H9 (cell line): ENCODE measurements around the gene KCNJ14. TPM values are rescaled to one million over a fixed set of nuclear protein-coding genes. Genes with fewer than 3 reads are reported as not detected.

ENCODE experiments used
- DNase-seq: peaks from one replicate; pipeline ENCODE4 v3.0.0-alpha.2; 2017
- H2AFZ ChIP-seq: one replicate; pipeline ENCODE4 v1.6.1; 2013; ENCODE audit warnings: mild to moderate bottlenecking, low read length, control low read depth, moderate library complexity
- H2AK5ac ChIP-seq: 2 replicates; pipeline ENCODE4 v1.6.1; 2013; ENCODE audit warnings: low read length, control low read depth, mixed read lengths; ENCODE audit not compliant: insufficient read length
- H2BK120ac ChIP-seq: one replicate; pipeline ENCODE4 v1.6.1; 2013; ENCODE audit warnings: low read depth, mild to moderate bottlenecking, low read length, control low read depth, inconsistent platforms; ENCODE audit not compliant: poor library complexity, severe bottlenecking
- H2BK12ac ChIP-seq: 2 replicates; pipeline ENCODE4 v1.6.1; 2013; ENCODE audit warnings: low read length, control low read depth, mixed read lengths, low read depth; ENCODE audit not compliant: insufficient read length
- H2BK15ac ChIP-seq: 2 replicates; pipeline ENCODE4 v1.6.1; 2013; ENCODE audit warnings: low read depth, low read length, control low read depth
- H2BK20ac ChIP-seq: one replicate; pipeline ENCODE4 v1.6.1; 2013; ENCODE audit warnings: low read depth, mild to moderate bottlenecking, low read length, control low read depth, inconsistent platforms; ENCODE audit not compliant: poor library complexity, severe bottlenecking
- H2BK5ac ChIP-seq: 2 replicates; pipeline ENCODE4 v1.6.1; 2013; ENCODE audit warnings: low read length, control low read depth, mixed read lengths; ENCODE audit not compliant: insufficient read length
- H3K14ac ChIP-seq: 2 replicates; pipeline ENCODE4 v1.6.1; 2013; ENCODE audit warnings: low read length, control low read depth; ENCODE audit not compliant: insufficient read depth
- H3K18ac ChIP-seq: 2 replicates; pipeline ENCODE4 v1.6.1; 2013; ENCODE audit warnings: low read depth, mild to moderate bottlenecking, mixed read lengths, low read length, control low read depth; ENCODE audit not compliant: insufficient read length
- H3K23ac ChIP-seq: 2 replicates; pipeline ENCODE4 v1.6.1; 2013; ENCODE audit warnings: low read length, control low read depth, mixed read lengths, low read depth; ENCODE audit not compliant: insufficient read length
- H3K23me2 ChIP-seq: 2 replicates; pipeline ENCODE4 v1.6.1; 2013; ENCODE audit warnings: low read depth, mild to moderate bottlenecking, mixed read lengths, low read length, control low read depth; ENCODE audit not compliant: insufficient read length, poor library complexity, severe bottlenecking
- H3K27ac ChIP-seq: 2 replicates; pipeline ENCODE4 v1.5.1; 2013; ENCODE audit warnings: low read length, control low read depth, mixed read lengths, low read depth; ENCODE audit not compliant: insufficient read length
- H3K27me3 ChIP-seq: 2 replicates; pipeline ENCODE4 v1.6.1; 2013; ENCODE audit warnings: low read length, control low read depth, inconsistent platforms; ENCODE audit not compliant: insufficient read depth
- H3K4ac ChIP-seq: 2 replicates; pipeline ENCODE4 v1.6.1; 2013; ENCODE audit warnings: low read depth, mild to moderate bottlenecking, control low read depth, inconsistent platforms, low read length, moderate library complexity
- H3K4me1 ChIP-seq: 2 replicates; pipeline ENCODE4 v1.6.1; 2013; ENCODE audit warnings: low read length, control low read depth, inconsistent platforms; ENCODE audit not compliant: insufficient read depth
- H3K4me2 ChIP-seq: 2 replicates; pipeline ENCODE4 v1.6.1; 2013; ENCODE audit warnings: low read length, control low read depth, mixed read lengths; ENCODE audit not compliant: insufficient read length, insufficient read depth
- H3K56ac ChIP-seq: 2 replicates; pipeline ENCODE4 v1.6.1; 2013; ENCODE audit warnings: low read depth, mild to moderate bottlenecking, mixed read lengths, low read length, control low read depth; ENCODE audit not compliant: insufficient read length
- H3K79me1 ChIP-seq: 2 replicates; pipeline ENCODE4 v1.6.1; 2013; ENCODE audit warnings: low read depth, mild to moderate bottlenecking, moderate library complexity, low read length, control low read depth, inconsistent platforms; ENCODE audit not compliant: insufficient read depth, poor library complexity, severe bottlenecking
- H3K79me2 ChIP-seq: 2 replicates; pipeline ENCODE4 v1.6.1; 2013; ENCODE audit warnings: low read length, control low read depth, inconsistent platforms; ENCODE audit not compliant: insufficient read depth
- H3K9ac ChIP-seq: 2 replicates; pipeline ENCODE4 v1.6.1; 2013; ENCODE audit warnings: low read length, control low read depth, mixed read lengths; ENCODE audit not compliant: insufficient read length; ENCODE audit errors: extremely low read depth
- H3K9me3 ChIP-seq: one replicate; pipeline ENCODE4 v1.6.1; 2013; ENCODE audit warnings: low read depth, low read length, inconsistent platforms; ENCODE audit not compliant: control insufficient read depth
- H3T11ph ChIP-seq: one replicate; pipeline ENCODE4 v1.6.1; 2013; ENCODE audit warnings: mild to moderate bottlenecking, low read length, control low read depth, inconsistent platforms
- H4K20me1 ChIP-seq: one replicate; pipeline ENCODE4 v1.6.1; 2013; ENCODE audit not compliant: control insufficient read depth, insufficient read length, insufficient read depth
- H4K5ac ChIP-seq: 2 replicates; pipeline ENCODE4 v1.6.1; 2013; ENCODE audit warnings: low read depth, mild to moderate bottlenecking, mixed read lengths, low read length, control low read depth; ENCODE audit not compliant: insufficient read length
- H4K8ac ChIP-seq: replicated peaks from 2 replicates; pipeline ENCODE4 v1.6.1; 2013; ENCODE audit warnings: low read length, control low read depth, mixed read lengths, low read depth; ENCODE audit not compliant: insufficient read length
- H4K91ac ChIP-seq: 2 replicates; pipeline ENCODE4 v1.6.1; 2013; ENCODE audit warnings: low read depth, mild to moderate bottlenecking, moderate library complexity, mixed read lengths, low read length, control low read depth; ENCODE audit not compliant: insufficient read length
- H3K27ac Mint-ChIP-seq, 3 experiments: 2 replicates in 2 of 3; 3 replicates in 1 of 3; pipeline ENCODE4 v1.8.0; 2020 to 2021; ENCODE audit warnings: mixed read lengths in 3 of 3, mild to moderate bottlenecking in 1 of 3, moderate library complexity in 1 of 3
- H3K27me3 Mint-ChIP-seq: 2 replicates; pipeline ENCODE4 v1.8.0; 2021; ENCODE audit warnings: low read depth, mild to moderate bottlenecking, moderate library complexity, mixed read lengths
- H3K36me3 Mint-ChIP-seq, 3 experiments: 2 replicates in 2 of 3; 3 replicates in 1 of 3; pipeline ENCODE4 v1.8.0; 2020 to 2021; ENCODE audit warnings: low read depth in 3 of 3, mixed read lengths in 3 of 3; ENCODE audit not compliant: insufficient read depth in 1 of 3
- H3K4me1 Mint-ChIP-seq, 2 experiments: 2 replicates each; pipeline ENCODE4 v1.8.0; 2020; ENCODE audit warnings: mixed read lengths in 2 of 2
- H3K4me3 Mint-ChIP-seq, 2 experiments: 2 replicates in 1 of 2; 3 replicates in 1 of 2; pipeline ENCODE4 v1.8.0; 2020 to 2021; ENCODE audit warnings: mild to moderate bottlenecking in 2 of 2, mixed read lengths in 2 of 2, moderate library complexity in 1 of 2
- H3K9me3 Mint-ChIP-seq, 2 experiments: 2 replicates in 1 of 2; 3 replicates in 1 of 2; pipeline ENCODE4 v1.8.0; 2020; ENCODE audit warnings: mild to moderate bottlenecking in 2 of 2, mixed read lengths in 2 of 2, moderate library complexity in 1 of 2
- CTCF ChIP-seq: fragments of 200-600 bp; sonication (generic); conservative IDR thresholded peaks from 3 replicates; pipeline ENCODE4 v1.8.0; 2021; ENCODE audit warnings: antibody characterized with exemption, mild to moderate bottlenecking
- WGBS: extraction: QIAGEN DNeasy Blood & Tissue Kit; methylation state at CpG from one replicate; pipeline ENCODE4 v1.1.7; 2013; ENCODE audit warnings: missing lambda C conversion rate, low lambda C conversion rate, mixed read lengths; ENCODE audit not compliant: insufficient read length; ENCODE audit errors: extremely low coverage; 5-methylcytosine and 5-hydroxymethylcytosine counted together
- total RNA-seq: library from RNA; stranded (reverse); gene quantifications from 2 replicates; pipeline ENCODE4 v1.2.1, GENCODE V29; 2021

Gene KCNJ14
- total RNA-seq, 1 experiment from 2014 or later: 1.2 TPM

- Mint-ChIP-seq H3K36me3 (0 out of 7 replicates have a peak, but pooled peaks cover 0 to 5% (median 0%) of the 10 kb centered on the region in 3 experiments), H3K4me1 (peaks cover 15 to 19% of the 10 kb centered on the region in 2 experiments), H3K27me3 (peaks cover 6% of the 10 kb centered on the region), H3K9me3 (no peaks in the 10 kb centered on the region), H3K4me3 (peak overlapping the region; percentile 62 to 89), H3K27ac (peak overlapping the region in 1 of 3 experiments; percentile 12; a peak in 2 of 7 replicates)
- H3K79me2 ChIP-seq: no peaks in the 10 kb centered on the region
- no peak overlapping the region for H3T11ph ChIP-seq
- no CpG with 5 or more reads among the region's 24 CpGs for WGBS
- H3K27ac ChIP-seq: no peak overlapping the region
- H2BK5ac ChIP-seq: no peak overlapping the region
- no peak overlapping the region for H3K56ac ChIP-seq
- no peaks in the 10 kb centered on the region for H3K4me1 ChIP-seq
- no peak overlapping the region for H4K91ac ChIP-seq
- H3K9me3 ChIP-seq: no peaks in the 10 kb centered on the region
- no peak overlapping the region for H3K18ac ChIP-seq
- H3K14ac ChIP-seq: no peak overlapping the region
- peaks cover 12% of the 10 kb centered on the region for H3K23me2 ChIP-seq
- H2BK120ac ChIP-seq: no peak overlapping the region
- no peak overlapping the region for H2BK15ac ChIP-seq
- H3K27me3 ChIP-seq: peaks cover 2% of the 10 kb centered on the region; the same call in 1 of the 2 replicates
- peak overlapping the region; percentile 70 for H3K4me2 ChIP-seq
- H3K79me1 ChIP-seq: no peaks in the 10 kb centered on the region
- H2BK20ac ChIP-seq: no peak overlapping the region
- DNase-seq: peak; percentile 83
- no peaks in the 10 kb centered on the region for H4K20me1 ChIP-seq
- H4K8ac ChIP-seq: no peak overlapping the region
- H3K23ac ChIP-seq: no peak overlapping the region
- no peak overlapping the region for H3K9ac ChIP-seq
- H2AFZ ChIP-seq: no peak overlapping the region
- no peak overlapping the region for H2BK12ac ChIP-seq
- TF ChIP-seq CTCF: no peak
- no peak overlapping the region for H2AK5ac ChIP-seq
- H3K4ac ChIP-seq: no peak overlapping the region
- no peak overlapping the region for H4K5ac ChIP-seq
These were observed 55.3 kb downstream of the KCNJ14 start for GRCh38 chr19:48510421-48511268.
